Body of pancreas (tissue), 4 donors: Measurements from ENCODE around the gene CPT1A.

Experiments
- CTCF ChIP-seq, 7 experiments: fragments of 450-650 bp in 4 of 7; fragments of 200-600 bp in 3 of 7; sonication (generic) in 3 of 7; IDR thresholded peaks; one replicate each; pipeline ENCODE4 v1.5.1; 2016 to 2019; ENCODE audit warnings: antibody characterized with exemption in 7 of 7
- POLR2A ChIP-seq, 3 donors: fragments of 450-650 bp; IDR thresholded peaks; one replicate each; pipeline ENCODE4 v1.6.1; 2016; ENCODE audit warnings: antibody characterized with exemption in 3 of 3, mild to moderate bottlenecking in 2 of 3

GRCh38 chr11:68844376-68844775, 2.7 kb upstream of the CPT1A start:
- TF ChIP-seq CTCF (IDR thresholded peaks at IDR 0.05): no peak
- no peak for TF ChIP-seq POLR2A (IDR thresholded peaks at IDR 0.05)
